ENCODE measurements around the gene F7.
"Not testable (repeated sequence)": the region's sequence is repeated elsewhere in the genome, so short reads cannot be mapped to it uniquely, and the experiment has no call there.

The F7 gene

DNA sequence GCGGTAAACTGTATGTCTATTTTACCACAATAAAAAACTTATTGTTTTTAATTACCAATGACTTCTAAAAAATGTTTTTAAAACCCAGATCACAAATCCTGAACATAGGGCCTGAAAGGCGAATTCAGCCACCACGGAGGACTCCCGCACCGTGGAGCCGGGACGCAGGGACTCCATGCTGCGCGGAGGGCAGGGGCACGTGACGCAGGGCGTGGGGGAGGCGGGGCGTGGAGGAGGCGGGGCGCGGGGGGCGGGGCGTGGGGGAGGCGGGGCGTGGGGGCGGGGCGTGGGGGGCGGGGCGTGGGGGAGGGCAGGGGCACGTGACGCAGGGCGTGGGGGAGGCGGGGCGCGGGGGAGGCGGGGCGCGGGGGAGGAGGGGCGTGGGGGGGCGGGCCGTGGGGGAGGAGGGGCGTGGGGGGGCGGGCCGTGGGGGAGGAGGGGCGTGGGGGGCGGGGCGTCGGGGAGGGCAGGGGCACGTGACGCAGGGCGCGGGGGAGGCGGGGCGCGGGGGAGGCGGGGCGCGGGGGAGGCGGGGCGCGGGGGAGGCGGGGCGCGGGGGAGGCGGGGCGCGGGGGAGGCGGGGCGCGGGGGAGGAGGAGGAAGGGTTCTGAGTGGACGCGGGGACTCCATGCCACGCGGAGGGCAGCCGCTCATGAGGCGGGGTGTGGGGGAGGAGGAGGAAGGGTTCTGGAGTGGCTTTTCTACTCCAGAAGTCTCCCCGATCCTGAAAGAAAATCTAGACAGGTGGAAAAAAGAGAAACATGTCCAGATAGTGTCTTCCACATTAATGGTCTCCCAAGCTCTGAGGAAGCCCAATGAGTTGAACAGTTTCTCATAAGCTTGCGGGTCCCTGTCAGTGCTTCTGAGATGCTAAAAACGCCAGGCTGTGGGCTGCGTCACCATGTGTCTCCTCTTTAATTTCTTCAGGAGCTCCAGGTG, 48.5 kb downstream of the F7 start:
- DNase-seq (ENCODE audit: low read depth in 3 of 3) = peak; percentile 35 to 54 (median 45)

- DNase-seq (ENCODE audit: low read depth in 3 of 3) = no peak
Observed at GRCh38 chr13:113155201-113155600, 49.6 kb downstream of the F7 start.

- DNase-seq (ENCODE audit: low read depth in 3 of 3) = no peak
Observed at GRCh38 chr13:113155982-113156655, 50.5 kb downstream of the F7 start.

DNA sequence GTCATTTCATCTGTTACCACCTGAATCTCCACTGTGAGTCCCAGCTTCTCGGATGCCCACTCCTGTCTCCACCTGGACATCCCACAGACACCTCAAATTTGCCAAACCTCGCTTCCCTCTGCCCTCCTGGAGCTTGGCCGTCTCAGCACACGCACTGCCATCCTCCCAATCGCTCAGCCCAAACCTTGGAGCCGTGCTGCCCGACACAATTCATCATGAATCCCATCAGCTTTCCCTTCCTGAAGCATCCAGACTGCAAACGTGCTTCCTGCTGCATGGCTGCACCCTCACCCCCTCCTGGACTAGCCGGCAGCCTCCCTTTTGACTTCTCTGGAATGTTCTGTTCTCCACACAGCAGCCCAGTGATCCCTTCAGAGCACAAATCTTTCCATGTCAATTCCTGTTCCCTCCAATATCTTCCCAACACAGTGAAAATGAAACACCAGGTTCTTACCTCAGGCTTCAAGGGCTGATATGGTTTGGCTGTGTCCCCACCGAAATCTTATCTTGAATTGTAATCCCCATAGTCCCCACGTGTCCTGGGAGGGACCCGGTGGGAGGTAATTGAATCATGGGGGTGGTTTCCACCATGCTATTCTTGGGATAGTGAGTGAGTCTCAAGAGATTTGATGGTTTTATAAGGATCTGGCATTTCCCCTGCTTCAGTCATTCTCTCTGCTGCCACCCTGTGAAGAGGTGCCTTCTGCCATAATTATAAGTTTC, 51.8 kb downstream of the F7 start:
- DNase-seq (ENCODE audit: low read depth in 3 of 3) = no peak

DNA sequence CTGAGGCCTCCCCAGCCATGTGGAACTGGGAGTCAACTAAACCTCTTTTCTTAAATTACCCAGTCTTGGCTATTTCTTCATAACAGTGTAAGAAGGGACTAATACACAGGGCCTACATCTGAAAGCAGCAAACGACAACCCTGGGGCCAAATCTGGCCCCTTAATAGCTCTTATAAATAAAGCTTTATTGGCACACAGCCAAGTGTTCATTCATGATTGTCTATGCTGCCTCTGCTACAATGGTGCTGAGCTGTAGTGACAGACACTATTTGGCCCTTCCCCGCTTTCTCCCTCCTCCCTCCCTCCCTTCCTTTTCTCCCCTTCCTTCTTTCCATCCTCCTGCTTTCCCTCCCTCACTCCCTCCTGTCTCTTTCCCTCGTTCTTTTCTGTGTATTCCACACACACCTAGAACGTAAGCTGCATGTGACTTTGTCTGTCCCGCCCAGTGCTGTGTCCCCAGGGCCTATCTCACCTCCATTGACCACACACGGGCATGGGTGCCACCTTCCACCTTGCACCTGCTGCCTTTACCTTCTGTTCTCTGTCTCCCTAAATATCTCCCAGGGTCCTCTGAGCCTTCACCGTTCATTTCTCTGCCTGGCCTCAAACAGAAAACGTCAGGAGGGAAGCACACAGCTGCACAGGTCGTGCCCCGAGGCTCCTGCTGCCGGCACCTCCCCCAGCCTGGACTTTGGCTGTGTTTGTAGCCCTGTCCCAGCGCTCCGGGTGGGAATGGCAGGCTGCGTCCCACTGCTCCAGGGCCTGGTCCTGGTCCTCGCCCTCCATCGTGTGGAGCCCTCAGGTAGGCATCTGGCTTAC, 52.5 kb downstream of the F7 start, which contains the start of gene PROZ:
PROZ (plus strand) TSS at position 720 of the 819 bp plus-strand sequence; CDS start at position 733, 13 bp downstream.
- no peak for DNase-seq (ENCODE audit: low read depth in 3 of 3)

- DNase-seq (ENCODE audit: low read depth in 3 of 3) = no peak
Observed at GRCh38 chr13:113158946-113159345, 53.4 kb downstream of the F7 start.

DNA sequence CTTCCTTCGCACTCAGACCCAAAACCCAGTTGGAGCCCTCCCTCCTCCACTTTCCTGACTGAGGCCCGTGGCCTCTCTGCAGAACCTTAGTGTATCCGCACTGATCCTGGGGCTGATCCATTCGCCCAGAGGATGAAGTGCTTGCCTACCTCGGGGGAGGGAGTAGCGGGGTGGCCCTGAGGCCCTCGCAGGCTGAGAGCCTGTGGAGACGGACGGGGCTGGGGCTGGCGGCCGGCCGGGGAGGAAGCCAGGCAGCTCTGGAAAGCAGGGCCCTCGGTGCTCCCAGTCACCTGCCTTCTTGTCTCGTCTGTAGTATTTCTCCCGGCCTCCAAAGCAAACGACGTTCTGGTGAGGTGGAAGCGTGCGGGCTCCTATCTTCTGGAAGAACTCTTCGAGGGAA, 54.1 kb downstream of the F7 start:
- no peak for DNase-seq (ENCODE audit: low read depth in 3 of 3)

GRCh38 chr13:113160983-113161382, 55.4 kb downstream of the F7 start:
- DNase-seq (ENCODE audit: low read depth in 3 of 3) = no peak

- no peak for DNase-seq (ENCODE audit: low read depth in 3 of 3)
Observed at GRCh38 chr13:113161433-113161832, 55.8 kb downstream of the F7 start.

- not testable (repeated sequence) for DNase-seq (ENCODE audit: low read depth in 3 of 3)
Observed at GRCh38 chr13:113161975-113162374, 56.4 kb downstream of the F7 start.

DNA sequence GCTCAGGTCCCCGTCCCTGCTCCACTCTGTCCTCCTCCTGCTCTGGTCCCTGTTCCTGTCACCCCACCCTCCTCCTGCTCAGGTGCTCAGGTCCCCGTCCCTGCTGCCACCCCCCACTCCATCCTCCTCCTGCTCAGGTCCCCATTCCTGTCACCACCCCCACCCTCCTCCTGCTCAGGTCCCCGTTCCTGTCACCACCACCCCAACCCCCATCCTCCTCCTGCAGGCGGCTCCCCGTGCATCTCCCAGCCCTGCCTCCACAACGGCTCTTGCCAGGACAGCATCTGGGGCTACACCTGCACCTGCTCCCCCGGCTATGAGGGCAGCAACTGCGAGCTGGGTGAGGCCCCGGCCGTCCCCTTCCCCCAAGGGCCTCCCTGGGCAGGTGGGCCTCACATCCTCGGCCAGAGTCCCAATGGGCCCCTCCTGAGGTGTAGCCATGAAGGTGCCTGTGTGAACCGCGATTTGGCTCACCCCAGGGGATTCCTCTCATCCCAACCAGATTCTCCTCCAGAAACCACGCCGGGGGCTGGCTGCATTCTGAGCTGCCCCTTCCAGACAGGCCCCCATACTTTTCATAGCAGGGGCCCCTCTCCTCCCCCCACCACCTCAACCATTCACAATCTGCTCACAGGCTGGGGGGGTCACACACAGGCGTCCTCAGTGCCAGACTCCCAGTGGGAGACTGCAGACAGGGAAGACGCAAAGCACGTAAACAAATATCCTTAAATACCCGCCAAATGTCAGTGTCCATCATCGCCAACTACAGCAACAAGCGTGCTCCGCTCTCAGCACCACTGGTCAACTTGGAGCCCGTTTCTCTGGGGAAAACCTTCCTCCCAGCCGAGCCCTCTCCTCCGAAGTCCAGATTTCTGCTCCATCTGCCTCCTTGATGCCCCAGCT, 57.4 kb downstream of the F7 start:
- DNase-seq (ENCODE audit: low read depth in 3 of 3) = no peak

GRCh38 chr13:113164492-113164891, 58.9 kb downstream of the F7 start:
- DNase-seq (ENCODE audit: low read depth in 3 of 3) = no peak

DNA sequence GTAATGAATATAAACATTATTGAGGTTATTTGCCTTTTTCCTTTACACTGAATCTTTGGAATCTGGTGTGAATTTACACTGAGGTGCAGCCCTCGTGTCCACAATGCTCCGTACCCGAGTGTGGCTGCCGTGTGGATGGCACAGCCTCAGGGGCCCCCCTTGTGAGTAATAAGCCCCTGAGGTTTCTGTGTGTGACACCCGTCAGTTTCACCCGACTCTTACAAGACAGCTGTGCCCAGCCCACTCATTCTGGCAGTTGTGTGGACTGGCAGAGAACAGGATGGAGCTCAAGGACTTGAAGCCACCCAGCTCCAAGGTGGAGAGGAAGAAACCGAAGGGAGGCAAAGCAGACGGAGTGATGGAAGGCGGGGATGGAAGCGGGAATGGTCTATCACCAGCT, 60.7 kb downstream of the F7 start:
- no peak for DNase-seq (ENCODE audit: low read depth in 3 of 3)

GRCh38 chr13:113166681-113167080, 61.1 kb downstream of the F7 start:
- no peak for DNase-seq (ENCODE audit: low read depth in 3 of 3)

GRCh38 chr13:113167155-113167554, 61.6 kb downstream of the F7 start:
- no peak for DNase-seq (ENCODE audit: low read depth in 3 of 3)

DNA sequence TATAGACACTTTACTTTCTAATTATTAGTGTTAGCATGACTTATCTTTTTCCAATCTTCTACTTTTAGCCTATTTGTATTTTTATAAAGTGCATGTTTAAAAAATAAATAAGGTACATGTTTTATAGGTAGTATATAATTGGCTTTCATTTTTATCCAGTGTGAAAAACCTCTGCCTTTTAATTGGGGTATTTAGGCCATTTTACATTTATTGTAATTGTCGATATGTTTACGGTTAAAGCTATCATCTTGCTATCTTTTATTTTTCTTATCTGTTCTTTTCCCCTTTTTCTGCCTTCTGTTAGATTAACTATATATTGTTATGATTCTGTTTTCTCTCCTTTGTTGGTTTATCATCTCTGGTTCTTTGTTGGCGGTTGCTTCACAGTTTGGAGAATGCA, 62.0 kb downstream of the F7 start:
- DNase-seq (ENCODE audit: low read depth in 3 of 3) = no peak

- no peak for DNase-seq (ENCODE audit: low read depth in 3 of 3)
Observed at GRCh38 chr13:113168211-113168610, 62.6 kb downstream of the F7 start.

DNA sequence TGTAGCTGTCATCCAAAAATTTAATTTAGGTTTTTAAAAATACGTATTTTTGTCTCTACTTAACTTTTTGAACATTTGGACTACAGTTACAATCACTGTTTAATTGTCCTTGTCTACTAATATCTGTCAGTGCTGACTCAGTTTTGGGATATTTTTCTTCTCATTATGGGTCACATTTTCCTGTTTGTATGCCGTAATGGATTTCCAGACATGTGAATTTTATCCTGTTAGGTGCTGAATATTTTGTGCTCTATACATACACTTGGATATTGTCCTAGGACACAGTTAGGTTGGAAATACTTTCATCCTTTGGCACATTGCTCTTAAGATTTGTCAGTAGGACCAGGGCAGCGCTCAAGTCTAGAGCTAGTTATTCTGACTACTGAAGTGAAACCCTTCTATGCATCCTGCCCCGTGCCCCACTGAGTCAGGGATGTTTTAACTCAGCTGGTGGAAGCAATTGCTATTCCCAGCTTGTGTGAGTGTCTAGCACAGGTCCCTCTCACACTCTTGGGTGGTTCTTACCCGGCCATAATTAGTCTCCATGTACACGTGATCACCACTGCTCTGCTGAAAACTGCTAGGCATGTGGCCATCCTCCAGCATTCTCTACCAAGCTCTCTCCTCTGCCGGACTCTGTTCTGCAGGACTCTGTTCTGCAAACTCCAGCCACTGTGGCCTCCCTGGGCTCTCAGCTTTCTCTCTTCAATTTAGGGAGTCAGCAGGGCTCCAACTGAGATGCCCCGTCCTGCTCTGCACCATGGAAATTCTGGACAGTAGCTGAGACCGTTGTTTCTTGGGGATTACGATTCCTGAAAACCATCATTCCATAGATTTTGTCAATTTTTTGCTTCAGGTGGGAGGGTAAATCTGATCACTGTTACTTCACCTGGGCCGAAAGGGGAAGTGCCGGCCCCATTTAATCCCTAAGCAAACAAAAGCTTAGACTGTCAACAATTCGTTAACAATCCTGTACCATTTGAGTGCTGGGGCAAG, 64.0 kb downstream of the F7 start:
- no peak for DNase-seq (ENCODE audit: low read depth in 3 of 3)
